ENCODE data around the gene CLEC2A. TPM values are rescaled to one million over a fixed set of nuclear protein-coding genes. Genes with fewer than 3 reads are reported as not detected.
"Not testable (repeated sequence)": the region's sequence is repeated elsewhere in the genome, so short reads cannot be mapped to it uniquely, and the experiment has no call there.

The CLEC2A gene, protein sequence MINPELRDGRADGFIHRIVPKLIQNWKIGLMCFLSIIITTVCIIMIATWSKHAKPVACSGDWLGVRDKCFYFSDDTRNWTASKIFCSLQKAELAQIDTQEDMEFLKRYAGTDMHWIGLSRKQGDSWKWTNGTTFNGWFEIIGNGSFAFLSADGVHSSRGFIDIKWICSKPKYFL
- not detected for total RNA-seq

DNA sequence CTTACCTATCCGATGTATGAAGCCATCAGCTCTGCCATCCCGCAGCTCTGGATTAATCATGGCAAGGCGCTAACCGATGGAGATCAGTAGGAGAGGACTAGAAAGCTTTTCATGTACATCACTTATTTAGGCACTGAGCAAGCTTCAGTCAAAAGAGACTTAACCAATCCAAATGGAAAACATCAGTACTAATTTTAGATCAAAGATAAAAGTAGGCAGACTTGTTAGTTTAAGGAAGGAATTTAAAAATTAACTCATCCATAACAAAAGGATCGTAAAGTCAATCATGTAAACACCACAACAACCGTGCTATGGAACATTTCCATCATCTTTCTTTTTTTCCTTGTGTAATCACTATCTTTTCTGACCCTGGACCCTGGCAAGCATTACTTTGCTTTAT, at the start of gene CLEC2A:
Gene CLEC2A, minus strand, starts transcription at position 101 of the 400 bp plus-strand sequence. Its CDS starts 41 bp downstream, at position 60.
- H3K9me3 ChIP-seq = no peaks in the 10 kb centered on the region
- no peak within 1 kb of the TSS for H3K27ac ChIP-seq
- no peak for ATAC-seq (ENCODE audit: low FRiP score in 2 of 2)
- H3K27me3 ChIP-seq = no peaks in the 10 kb centered on the region
- no peaks in the 10 kb centered on the region for H3K4me1 ChIP-seq
- H3K4me3 ChIP-seq = no peak within 1 kb of the TSS
- TF ChIP-seq, protein P1, sequence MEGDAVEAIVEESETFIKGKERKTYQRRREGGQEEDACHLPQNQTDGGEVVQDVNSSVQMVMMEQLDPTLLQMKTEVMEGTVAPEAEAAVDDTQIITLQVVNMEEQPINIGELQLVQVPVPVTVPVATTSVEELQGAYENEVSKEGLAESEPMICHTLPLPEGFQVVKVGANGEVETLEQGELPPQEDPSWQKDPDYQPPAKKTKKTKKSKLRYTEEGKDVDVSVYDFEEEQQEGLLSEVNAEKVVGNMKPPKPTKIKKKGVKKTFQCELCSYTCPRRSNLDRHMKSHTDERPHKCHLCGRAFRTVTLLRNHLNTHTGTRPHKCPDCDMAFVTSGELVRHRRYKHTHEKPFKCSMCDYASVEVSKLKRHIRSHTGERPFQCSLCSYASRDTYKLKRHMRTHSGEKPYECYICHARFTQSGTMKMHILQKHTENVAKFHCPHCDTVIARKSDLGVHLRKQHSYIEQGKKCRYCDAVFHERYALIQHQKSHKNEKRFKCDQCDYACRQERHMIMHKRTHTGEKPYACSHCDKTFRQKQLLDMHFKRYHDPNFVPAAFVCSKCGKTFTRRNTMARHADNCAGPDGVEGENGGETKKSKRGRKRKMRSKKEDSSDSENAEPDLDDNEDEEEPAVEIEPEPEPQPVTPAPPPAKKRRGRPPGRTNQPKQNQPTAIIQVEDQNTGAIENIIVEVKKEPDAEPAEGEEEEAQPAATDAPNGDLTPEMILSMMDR (IDR thresholded peaks at IDR 0.05) = no peak
- TF ChIP-seq EP300 (IDR thresholded peaks at IDR 0.05) = no peak
- no peak for TF ChIP-seq POLR2A (IDR thresholded peaks at IDR 0.05)
- TF ChIP-seq POLR2AphosphoS5 (IDR thresholded peaks at IDR 0.05) = no peak
- no peaks in the 10 kb centered on the region for H3K36me3 ChIP-seq
- no peak for DNase-seq
- 81 to 86% methylated on average over 6 of the region's 6 CpGs for WGBS, 2 donors

DNA sequence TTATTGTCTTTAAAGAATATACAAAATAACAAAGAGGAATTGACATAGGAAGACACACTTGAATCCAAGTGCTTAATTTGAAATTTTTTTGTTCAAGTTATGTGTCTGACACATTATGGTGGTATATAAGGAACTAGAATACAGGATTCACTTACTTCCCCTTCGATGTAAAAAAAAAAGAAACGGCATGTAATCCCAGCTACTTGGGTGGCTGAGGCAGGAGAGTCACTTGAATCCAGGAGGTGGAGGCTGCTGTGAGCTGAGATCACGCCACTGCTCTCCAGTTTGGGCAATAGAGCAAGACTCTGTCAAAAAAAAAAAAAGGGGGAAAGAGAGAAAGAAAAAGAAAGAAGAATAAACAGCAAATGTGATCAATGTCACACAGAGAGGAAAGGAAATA, 48.0 kb upstream of the CLEC2A start:
- 61 to 79% methylated on average over 3 of the region's 3 CpGs for WGBS, 2 donors

DNA sequence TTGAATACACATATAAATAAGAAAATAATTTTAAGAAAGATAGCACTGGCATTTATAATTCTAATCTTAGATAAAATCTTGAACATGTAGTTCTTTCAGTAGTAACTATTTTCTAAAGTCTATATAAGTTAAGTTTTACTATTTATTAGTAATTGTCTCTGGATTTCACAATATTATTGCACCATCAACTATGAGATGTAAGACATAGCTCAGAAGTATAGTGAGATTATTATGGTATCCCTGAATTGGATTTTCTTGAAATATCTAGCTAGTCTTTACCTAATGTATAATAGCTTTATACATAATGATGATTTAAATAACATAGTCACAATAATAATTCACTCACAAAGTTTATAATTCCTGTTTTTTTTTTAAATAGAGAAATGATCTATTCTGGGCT, 45.7 kb upstream of the CLEC2A start:
- Histone ChIP-seq H3K9me3 (no peaks in the 10 kb centered on the region), H3K4me3 (no peak overlapping the region), H3K27me3 (no peaks in the 10 kb centered on the region), H3K36me3 (no peaks in the 10 kb centered on the region), H3K4me1 (no peaks in the 10 kb centered on the region), H3K27ac (no peak overlapping the region)
- ATAC-seq (ENCODE audit: low FRiP score in 2 of 2) = no peak
- DNase-seq = no peak
- TF ChIP-seq EP300 (IDR thresholded peaks at IDR 0.05) (no peak), POLR2AphosphoS5 (IDR thresholded peaks at IDR 0.05) (no peak), POLR2A (IDR thresholded peaks at IDR 0.05) (no peak)
- TF ChIP-seq, protein P1 (IDR thresholded peaks at IDR 0.05) = no peak

More for the DNA sequence above, 48.0 kb upstream of the CLEC2A start:
- TF ChIP-seq POLR2A (IDR thresholded peaks at IDR 0.05) = no peak
- TF ChIP-seq, protein P1 (IDR thresholded peaks at IDR 0.05) = no peak
- TF ChIP-seq POLR2AphosphoS5 (IDR thresholded peaks at IDR 0.05) = no peak
- Histone ChIP-seq H3K4me1 (no peaks in the 10 kb centered on the region), H3K27me3 (no peaks in the 10 kb centered on the region), H3K9me3 (no peaks in the 10 kb centered on the region), H3K36me3 (no peaks in the 10 kb centered on the region), H3K4me3 (no peak overlapping the region), H3K27ac (no peak overlapping the region)
- DNase-seq (no peak), ATAC-seq (ENCODE audit: low FRiP score in 2 of 2) (no peak)

DNA sequence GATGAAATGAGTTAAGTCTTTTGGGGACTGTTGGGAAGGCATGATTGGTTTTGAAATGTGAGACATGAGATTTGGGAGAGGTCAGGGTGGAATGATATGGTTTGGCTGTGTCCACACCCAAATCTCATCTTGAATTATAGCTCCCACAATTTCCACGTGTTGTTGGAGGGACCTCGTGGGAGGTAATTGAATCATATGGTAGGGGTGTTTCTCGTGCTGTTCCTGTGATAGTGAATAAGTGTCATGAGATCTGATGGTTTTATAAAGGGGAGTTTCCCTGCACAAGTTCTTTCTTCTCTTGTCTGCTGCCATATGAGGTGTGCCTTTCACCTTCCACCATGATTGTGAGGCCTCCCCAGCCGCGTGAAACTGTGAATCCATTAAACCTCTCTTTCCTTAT, 44.5 kb upstream of the CLEC2A start:
- WGBS, 2 donors = 57 to 67% methylated on average over 5 of the region's 5 CpGs
- not testable (repeated sequence) for H3K9me3 ChIP-seq; H3K4me1 ChIP-seq; DNase-seq; H3K36me3 ChIP-seq; H3K27ac ChIP-seq; H3K27me3 ChIP-seq; H3K4me3 ChIP-seq; ATAC-seq (ENCODE audit: low FRiP score in 2 of 2)

DNA sequence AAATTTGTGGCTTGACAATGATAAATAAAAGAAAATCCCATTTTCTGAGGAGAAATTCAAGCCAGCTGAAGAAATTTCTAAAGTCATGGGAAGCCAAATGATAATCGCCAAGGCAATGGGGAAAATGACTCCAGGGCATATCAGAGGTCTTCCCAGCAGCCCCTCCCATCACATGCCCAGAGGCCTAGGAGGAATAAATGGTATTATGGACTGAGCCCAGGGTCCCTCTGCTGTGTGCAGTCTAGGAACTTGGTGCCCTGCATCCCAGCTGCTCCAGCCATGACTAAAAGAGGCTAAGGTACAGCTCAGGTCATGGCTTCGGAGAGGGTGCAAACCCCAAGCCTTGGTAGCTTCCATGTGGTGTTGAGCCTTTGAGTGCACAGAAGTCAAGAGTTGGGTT, 43.4 kb upstream of the CLEC2A start:
- H3K4me3 ChIP-seq = no peak overlapping the region
- ATAC-seq (ENCODE audit: low FRiP score in 2 of 2) = no peak
- no peak for DNase-seq
- no peak overlapping the region for H3K27ac ChIP-seq
- H3K9me3 ChIP-seq = no peaks in the 10 kb centered on the region
- no peaks in the 10 kb centered on the region for H3K27me3 ChIP-seq
- H3K36me3 ChIP-seq = no peaks in the 10 kb centered on the region
- H3K4me1 ChIP-seq = no peaks in the 10 kb centered on the region
- TF ChIP-seq EP300 (IDR thresholded peaks at IDR 0.05) (no peak), POLR2A (IDR thresholded peaks at IDR 0.05) (no peak), POLR2AphosphoS5 (IDR thresholded peaks at IDR 0.05) (no peak)
- TF ChIP-seq, protein P1 (IDR thresholded peaks at IDR 0.05) = no peak
- WGBS, 2 donors = 81 to 100% methylated on average over 2 of the region's 2 CpGs

DNA sequence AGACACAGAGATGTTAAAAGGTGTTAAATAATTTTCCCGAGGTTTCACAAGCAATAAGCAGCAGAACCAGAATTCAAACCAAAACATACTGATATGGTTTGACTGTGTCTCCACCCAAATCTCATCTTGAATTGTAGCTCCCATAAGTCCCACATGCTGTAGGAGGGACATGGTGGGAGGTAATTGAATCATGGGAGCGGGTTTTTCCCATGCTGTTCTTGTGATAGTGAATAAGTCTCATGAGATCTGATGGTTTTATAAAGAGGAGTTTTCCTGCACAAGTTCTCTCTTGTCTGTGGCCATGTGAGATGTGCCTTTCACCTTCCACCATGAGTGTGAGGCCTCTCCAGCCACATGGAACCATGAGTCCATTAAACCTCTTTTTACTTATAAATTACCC, 42.6 kb upstream of the CLEC2A start:
- WGBS, 2 donors = 96% methylated on average over 2 of the region's 2 CpGs
- not testable (repeated sequence) for H3K4me1 ChIP-seq; H3K9me3 ChIP-seq; ATAC-seq (ENCODE audit: low FRiP score in 2 of 2); H3K36me3 ChIP-seq; H3K4me3 ChIP-seq; H3K27me3 ChIP-seq; DNase-seq; H3K27ac ChIP-seq

Measured in upper lobe of left lung (tissue), 6 donors.